ENCODE measurements around the gene FZR1.
"Not testable (repeated sequence)": the region's sequence is repeated elsewhere in the genome, so short reads cannot be mapped to it uniquely, and the experiment has no call there.

Gene FZR1

DNA sequence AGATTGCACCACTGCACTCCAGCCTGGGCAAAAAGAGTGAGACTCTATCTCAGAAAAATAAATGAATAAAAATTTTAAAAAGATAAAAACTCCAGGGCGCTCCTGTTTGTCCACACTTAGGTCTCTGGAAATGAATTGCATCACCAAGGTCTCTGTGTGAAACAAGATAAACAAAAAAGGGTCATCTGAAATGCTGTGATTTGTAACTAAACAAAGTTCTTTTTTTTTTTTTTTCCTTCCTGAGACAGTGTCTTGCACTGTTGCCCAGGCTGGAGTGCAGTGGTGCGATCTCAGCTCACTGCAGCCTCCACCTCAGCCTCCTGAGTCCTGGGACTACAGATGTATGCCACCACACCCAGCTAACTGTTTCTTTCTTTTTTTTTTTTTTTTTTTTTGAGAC lies 11.5 kb downstream of the FZR1 start:
- no peak for DNase-seq

GRCh38 chr19:3518255-3518654 lies 12.1 kb downstream of the FZR1 start:
- DNase-seq: no peak

DNA sequence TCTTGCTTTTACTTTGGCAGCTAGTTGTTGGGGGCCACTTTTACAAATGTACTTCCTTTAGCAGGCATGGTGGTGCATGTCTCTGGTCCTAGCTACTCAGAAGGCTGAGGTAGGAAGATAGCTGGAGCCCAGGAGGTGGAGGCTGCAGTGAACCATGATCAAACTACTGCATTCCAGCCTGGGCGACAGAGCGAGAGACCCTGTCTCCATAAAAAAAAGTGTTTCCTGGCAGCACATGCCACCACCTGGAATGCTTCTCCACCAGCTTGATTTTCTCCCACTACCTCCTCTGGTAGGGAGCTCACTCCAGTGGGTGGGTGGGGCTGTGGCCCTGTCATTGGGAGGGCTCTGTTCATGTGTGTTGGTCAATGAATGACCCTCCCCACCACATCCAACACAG lies 12.5 kb downstream of the FZR1 start:
- DNase-seq: no peak

DNA sequence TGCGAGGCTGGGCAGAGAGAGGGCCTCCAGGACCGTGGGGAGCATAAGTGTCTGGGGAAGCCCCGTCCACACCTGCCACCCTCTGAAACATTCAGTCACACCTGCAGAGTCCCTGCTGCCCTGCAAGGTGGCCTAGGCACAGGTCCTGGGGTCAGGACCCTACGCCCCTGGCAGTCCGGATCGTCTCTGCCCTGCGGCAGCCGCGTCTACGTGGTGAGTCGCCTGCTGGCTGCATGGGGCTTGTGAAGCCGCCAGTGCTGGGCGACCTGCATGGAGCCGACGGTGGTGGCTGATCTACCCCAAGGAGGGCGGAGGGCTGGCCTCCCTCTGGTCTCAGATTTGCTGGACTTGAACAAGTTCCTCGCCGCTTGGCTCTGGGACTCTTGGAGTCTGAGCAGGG lies 13.0 kb downstream of the FZR1 start:
- DNase-seq: no peak

DNA sequence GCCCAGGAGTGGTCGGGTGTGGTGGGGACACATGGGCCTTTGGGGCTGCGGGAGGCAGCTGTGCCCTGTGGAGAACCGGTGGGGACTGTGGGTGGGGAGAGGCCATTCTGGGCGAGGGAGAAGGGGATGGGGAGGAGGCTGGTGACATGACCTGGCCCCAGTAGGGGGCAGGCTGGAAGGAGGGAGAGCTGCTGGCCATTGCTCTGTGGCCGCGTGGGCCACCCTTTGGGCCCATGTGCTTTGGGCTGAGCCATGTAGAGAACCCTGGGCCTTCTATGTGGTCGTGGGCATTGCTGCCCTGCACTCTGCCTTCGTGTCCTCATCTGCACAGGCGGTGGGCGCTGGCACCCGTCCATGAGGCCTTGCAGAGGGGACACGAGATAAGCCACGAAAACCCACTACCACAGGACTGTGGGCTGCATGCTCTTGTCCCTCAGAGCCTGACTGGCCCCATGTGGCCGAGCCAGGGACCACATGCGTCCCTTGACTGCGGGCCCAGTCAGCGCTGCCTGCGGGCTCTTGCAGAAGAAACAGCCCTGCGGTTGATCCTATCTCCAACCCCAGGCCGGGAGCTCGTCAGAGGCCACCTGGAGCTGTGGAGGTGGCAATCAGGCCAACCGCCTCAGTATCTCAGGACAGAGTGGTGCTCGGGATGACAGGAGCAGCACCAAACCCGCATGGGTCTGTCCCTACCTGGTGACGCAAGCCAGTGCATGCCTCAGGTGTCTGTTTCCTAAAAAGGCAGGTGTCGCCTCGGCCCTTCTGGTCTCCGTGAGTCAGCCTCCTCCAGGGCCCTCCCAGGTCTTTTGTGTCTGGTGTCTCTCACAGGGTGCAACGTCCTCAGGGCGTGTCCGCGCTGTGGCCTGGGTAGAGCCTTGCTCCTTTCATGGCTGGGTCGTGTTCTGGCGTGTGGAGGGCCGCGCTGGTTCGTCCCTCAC lies 14.3 kb downstream of the FZR1 start:
- DNase-seq: no peak

- DNase-seq: no peak
Measured at GRCh38 chr19:3521104-3521445, 15.0 kb downstream of the FZR1 start.

GRCh38 chr19:3522421-3523360 lies 16.6 kb downstream of the FZR1 start:
- DNase-seq: no peak

DNA sequence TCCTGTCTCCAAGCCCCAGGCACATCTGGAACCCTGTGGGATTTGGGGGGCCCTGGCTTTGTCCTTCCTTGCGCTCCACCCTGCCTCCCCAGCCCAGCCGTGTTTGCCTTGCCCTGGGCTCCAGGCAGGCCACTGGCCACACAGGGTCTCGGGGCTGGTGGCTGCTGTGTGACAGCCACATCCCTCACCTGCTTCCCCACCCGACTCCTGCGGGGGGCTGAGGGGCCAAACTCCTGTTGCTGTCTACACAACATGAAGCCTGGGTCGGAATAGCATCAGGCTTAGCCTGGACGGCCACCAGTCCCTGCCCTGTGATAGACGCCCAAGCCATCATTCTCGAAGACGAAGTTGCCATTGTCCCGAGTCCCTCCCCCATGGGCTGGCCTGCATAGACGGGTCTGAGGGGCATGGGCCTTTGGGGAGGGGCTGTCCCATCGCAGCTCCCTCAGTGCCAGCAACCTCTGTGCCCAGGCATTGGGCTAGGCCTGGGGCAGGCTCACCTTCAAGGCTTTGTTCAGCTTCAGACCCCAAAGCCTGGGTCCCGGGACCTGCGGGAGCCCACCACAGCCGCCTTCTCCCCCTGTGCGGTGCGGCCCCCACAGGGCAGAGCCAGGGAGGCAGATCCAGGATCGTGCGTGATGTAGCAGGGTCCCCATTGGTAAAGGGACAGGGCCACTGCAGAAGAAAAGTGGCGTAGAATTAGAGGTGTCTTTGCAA lies 17.4 kb downstream of the FZR1 start:
- no peak for DNase-seq

DNA sequence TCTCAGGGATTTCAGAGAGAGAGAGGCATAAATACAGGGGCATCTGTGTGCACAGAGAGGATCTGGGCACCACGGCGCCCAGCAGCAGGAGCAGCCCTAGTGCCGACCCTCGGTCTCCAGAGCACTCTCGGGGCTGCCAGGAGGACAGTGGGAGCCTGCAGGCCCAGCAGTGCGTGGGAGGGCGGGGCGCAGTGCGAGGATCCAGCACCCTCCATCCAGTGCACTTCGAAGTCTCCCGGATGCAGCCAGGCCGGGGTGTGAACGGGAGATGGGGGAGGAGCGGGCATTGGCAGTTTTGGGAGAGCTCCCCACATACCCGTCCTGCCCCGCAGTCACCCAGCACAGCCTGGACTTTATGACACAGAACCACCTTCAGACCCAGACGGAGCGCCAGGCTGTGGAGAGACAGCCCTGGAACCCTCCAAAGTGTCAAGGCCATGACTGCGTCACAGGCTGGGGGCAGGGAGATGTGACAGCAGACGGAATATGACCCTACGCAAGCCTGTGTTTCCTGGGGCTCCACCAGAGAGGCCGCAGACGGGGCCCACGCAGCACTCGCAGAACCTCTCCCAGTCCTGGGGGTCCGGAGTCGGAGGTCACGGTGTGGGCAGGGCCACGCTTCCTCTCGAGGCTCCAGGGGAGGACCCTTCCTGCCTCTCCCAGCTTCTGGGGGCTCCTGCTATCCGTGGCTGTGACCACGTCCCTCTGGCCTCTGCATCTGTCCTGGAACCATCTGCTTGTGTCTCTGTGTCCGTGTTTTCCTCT lies 18.1 kb downstream of the FZR1 start:
- no peak for DNase-seq

GRCh38 chr19:3524904-3525451 lies 18.9 kb downstream of the FZR1 start:
- DNase-seq: no peak

DNA sequence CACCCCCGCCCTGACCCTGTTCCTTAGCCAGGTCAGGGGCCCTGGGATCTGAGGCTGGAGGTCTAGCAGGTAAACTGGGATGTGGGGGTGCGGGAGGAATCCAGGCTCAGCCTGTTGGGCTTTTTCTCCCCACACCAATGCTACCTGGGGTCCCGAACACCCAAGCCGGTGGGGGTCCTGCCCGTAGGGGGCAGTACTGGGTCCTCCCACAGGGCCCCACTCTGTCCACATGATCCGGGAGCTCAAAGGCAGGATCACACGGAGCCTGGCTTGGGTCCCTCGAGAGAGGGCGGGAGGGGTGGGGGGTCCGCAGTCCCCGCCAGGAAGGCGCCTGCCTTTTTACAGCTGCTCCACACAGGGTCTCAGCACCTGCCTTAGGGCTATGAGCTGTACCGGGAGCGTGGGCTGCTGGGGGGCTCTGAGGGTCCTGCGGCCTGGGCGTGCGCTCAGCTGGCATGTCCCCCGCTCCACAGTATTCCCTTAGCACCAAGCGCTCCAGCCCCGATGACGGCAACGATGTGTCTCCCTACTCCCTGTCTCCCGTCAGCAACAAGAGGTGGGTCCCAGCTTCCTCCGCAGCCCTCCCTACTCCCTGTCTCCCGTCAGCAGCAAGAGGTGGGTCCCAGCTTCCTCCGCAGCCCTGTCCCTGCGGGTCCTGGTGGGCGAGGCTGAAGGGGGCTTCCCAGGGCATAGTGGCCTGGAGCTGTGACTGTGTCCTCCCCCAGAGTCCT lies 20.6 kb downstream of the FZR1 start:
- no peak for DNase-seq

DNA sequence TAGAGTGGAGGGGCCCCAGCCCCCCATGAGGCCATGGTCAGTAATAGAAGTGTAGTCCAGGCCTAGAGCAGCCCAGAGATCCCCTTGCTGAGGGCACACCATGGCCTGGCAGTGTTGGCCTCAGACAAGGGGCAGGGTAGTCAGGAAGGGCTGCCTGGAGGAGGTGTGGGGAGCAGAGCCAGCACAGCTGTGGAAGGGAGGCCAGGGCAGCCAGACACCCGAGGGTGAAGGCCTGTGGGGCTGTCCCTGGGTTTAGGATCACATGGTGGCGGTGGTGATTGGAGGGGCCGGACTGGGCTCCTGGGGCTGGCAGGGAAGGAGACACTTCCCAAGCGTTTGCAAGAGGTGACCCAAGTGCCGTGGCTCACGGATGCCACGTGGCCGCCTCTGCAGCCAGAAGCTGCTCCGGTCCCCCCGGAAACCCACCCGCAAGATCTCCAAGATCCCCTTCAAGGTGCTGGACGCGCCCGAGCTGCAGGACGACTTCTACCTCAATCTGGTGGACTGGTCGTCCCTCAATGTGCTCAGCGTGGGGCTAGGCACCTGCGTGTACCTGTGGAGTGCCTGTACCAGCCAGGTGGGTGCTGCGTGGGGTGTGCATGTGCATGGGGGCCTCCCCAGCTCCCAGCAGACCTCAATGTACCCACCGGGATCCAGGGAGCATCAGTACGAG lies 21.3 kb downstream of the FZR1 start:
- DNase-seq: no peak

GRCh38 chr19:3528080-3528479 lies 22.0 kb downstream of the FZR1 start:
- no peak for DNase-seq

GRCh38 chr19:3528539-3529211 lies 22.6 kb downstream of the FZR1 start:
- no peak for DNase-seq

- DNase-seq: not testable (repeated sequence)
Measured at GRCh38 chr19:3529299-3529698, 23.2 kb downstream of the FZR1 start.

DNA sequence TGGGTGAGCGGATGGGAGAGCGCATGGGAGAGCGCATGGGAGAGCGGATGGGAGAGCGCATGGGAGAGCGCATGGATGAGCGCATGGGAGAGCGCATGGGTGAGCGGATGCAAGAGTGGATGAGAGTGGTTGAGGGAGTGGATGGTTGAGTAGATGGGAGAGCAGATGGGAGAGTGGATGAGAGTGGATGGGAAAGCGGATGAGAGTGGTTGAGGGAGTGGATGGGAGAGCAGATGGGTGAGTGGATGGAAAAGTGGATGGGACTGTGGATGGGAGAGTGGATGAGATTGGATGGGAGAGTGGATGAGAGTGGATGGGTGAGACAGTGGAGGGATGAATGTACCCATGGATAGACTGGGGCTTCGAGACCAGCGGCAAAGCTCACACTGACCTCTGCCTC lies 24.3 kb downstream of the FZR1 start:
- DNase-seq: no peak

- no peak for DNase-seq
Measured at GRCh38 chr19:3531716-3532115, 25.6 kb downstream of the FZR1 start.

GRCh38 chr19:3532154-3532786 lies 26.2 kb downstream of the FZR1 start:
- no peak for DNase-seq

DNA sequence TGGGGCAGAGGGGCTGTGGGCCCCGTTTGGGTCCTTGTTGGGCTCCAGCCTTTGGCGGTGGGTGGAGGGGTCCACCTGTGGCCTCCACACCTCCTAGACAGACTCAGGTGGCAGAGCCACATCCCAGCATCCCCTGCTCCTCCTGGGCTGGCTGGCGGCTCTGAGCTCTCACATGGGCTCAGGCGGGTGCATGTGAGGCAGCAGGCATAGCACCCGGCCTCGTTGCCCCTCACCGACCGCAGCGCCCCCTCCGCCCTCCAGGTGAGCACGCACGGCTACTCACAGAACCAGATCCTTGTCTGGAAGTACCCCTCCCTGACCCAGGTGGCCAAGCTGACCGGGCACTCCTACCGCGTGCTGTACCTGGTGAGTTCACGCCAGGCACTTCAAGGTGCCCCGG lies 26.9 kb downstream of the FZR1 start:
- DNase-seq: no peak

Measured in stimulated activated CD4-positive, alpha-beta T cell treated with anti-CD3 and anti-CD28 coated beads, Interleukin-12 subunit alpha, Interleukin-12 subunit beta, amount 100 ng/mL, for 4 hours (primary cell).